ENCODE data around the gene B3GAT3. TPM values are rescaled to one million over a fixed set of nuclear protein-coding genes. Genes with fewer than 3 reads are reported as not detected.
A peak's percentile ranks its signal among the peaks of the same experiment; 100 is the strongest.
"Not testable (repeated sequence)": the region's sequence is repeated elsewhere in the genome, so short reads cannot be mapped to it uniquely, and the experiment has no call there.

Gene B3GAT3
- total and polyA plus RNA-seq, 12 donors = 5.9 to 83.3 (median 35.6) TPM

GRCh38 chr11:62591448-62592145 lies 30.2 kb downstream of the B3GAT3 start, which contains the start of gene TUT1:
TSS of gene TUT1 (minus strand) at chr11:62591523. CDS start at chr11:62591485, 38 bp downstream.
- H3K4me3 ChIP-seq = peak within 1 kb of the TSS; percentile 43 to 83 (median 50)
- no peaks in the 10 kb centered on the region for H3K9me3 ChIP-seq (replicated peaks in 1 of 3)
- peak; percentile 96 to 99 (median 98) for DNase-seq
- peak; percentile 76 to 95 for TF ChIP-seq POLR2A (IDR thresholded peaks at IDR 0.05)
- TF ChIP-seq CTCF (IDR thresholded peaks at IDR 0.05) = peak in 1 of 6 experiments; percentile 10
- H3K36me3 ChIP-seq (replicated peaks in 1 of 2) = peaks cover 0 to 52% of the 10 kb centered on the region in 2 donors
- intact Hi-C loops (cut with DNase I) = no loop called here
- peak within 1 kb of the TSS; percentile 84 to 96 (median 95) for H3K27ac ChIP-seq
- H3K27me3 ChIP-seq = no peaks in the 10 kb centered on the region
- 0 to 1% (median 0%) methylated on average over 16 to 58 of the region's 58 CpGs for WGBS, 4 donors
- H3K4me1 ChIP-seq (replicated peaks in 1 of 2) = peaks cover 9 to 26% of the 10 kb centered on the region in 2 donors

- H3K9me3 ChIP-seq (replicated peaks in 1 of 3) = no peaks in the 10 kb centered on the region
- H3K4me1 ChIP-seq (replicated peaks in 1 of 2) = peaks cover 9 to 26% of the 10 kb centered on the region in 2 donors
- intact Hi-C loops (cut with DNase I) = no loop called here
- no peak overlapping the region for H3K27ac ChIP-seq
- peak in 1 of 7 donors; percentile 19 for DNase-seq
- no peaks in the 10 kb centered on the region for H3K27me3 ChIP-seq
- H3K36me3 ChIP-seq (replicated peaks in 1 of 2) = peaks cover 0 to 48% of the 10 kb centered on the region in 2 donors
- 68 to 74% (median 69%) methylated on average over 18 of the region's 18 CpGs for WGBS, 4 donors
- TF ChIP-seq CTCF (IDR thresholded peaks at IDR 0.05) (no peak), POLR2A (IDR thresholded peaks at IDR 0.05) (no peak)
- H3K4me3 ChIP-seq = no peak overlapping the region
Observed at GRCh38 chr11:62588966-62589637, 32.7 kb downstream of the B3GAT3 start.

DNA sequence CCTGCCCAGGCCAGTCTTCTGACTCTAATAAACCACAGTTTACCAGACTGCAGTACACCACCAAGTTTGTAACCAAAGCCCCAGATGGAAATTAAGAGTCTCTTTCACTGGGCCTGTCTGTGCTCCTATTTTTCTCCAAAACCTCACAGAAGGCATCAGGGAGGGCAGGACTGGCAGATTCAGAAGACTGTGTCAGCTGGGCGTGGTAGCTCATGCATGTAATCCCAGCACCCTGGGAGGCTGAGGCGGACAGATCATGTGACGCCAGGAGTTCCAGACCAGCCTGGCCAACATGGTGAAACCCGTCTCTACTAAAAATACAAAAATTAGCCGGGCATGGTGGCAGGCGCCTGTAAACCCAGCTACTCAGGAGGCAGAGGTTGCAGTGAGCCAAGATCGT lies 36.4 kb downstream of the B3GAT3 start:
- H3K9me3 ChIP-seq (replicated peaks in 1 of 3); DNase-seq; H3K27me3 ChIP-seq; intact Hi-C loops (cut with DNase I); H3K27ac ChIP-seq; H3K4me3 ChIP-seq: not testable (repeated sequence)
- Histone ChIP-seq H3K4me1 (replicated peaks in 1 of 2) (peaks cover 0 to 12% of the 10 kb centered on the region in 2 donors), H3K36me3 (replicated peaks in 1 of 2) (peaks cover 0 to 57% of the 10 kb centered on the region in 2 donors)
- WGBS, 4 donors = 90 to 96% (median 95%) methylated on average over 6 to 7 of the region's 7 CpGs

DNA sequence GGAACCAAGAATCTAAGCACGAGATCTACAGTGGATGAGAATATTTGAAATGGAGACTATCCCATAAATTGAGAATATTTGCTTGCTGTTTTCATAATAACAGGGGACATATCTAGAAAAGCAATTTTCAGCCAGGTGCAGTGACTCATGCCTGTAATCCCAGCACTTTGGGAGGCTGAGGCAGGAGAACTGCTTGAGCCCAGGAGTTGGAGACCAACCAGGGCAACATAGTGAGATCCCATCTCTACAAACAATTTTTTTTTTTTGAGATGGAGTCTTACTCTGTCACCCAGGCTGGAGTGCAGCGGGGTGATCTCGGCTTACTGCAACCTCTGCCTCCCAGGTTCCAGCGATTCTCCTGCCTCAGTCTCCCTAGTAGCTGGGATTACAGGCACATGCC lies 40.1 kb downstream of the B3GAT3 start:
- 97 to 100% (median 98%) methylated on average over 4 of the region's 4 CpGs for WGBS, 4 donors
- intact Hi-C loops (cut with DNase I); H3K4me1 ChIP-seq (replicated peaks in 1 of 2); H3K9me3 ChIP-seq (replicated peaks in 1 of 3); DNase-seq; H3K4me3 ChIP-seq; H3K27me3 ChIP-seq; H3K27ac ChIP-seq: not testable (repeated sequence)
- H3K36me3 ChIP-seq (replicated peaks in 1 of 2) = peaks cover 0 to 66% of the 10 kb centered on the region in 2 donors

DNA sequence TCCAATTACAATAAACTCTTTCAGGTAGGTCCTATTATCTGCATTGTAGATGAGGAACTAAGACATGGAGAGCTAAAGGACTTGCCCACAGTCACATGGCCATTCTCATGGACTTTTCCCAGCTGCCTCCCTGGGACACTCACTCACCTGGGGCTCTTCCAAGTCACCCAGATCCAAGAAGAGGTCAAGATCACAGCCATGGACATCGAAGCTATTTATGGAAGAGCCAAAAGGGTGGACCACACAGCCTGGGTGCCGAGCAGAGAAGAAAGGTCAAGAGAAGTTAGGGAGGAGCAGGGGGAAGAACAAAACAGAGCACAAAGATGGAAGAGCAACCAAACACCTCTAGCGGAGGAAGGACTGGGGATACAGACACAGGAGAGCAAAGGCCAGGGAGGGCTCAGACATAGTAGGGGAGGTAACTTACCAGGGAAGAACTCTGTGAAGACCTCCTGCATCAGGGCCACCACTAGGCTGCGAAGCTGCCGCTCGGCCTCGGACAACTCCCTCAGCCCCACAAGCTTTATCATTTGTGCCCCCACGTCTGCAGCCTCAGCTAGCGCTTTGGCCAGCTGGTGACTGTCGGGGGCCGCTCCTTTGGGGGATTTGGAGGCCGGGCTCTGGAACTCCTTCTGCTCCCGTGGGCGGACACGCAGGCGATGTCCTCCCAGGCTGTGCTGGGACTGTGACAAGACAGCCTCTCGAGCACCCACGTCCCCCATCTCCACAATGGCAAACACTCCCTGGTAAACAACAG lies 40.6 kb downstream of the B3GAT3 start:
- peaks cover 0 to 7% of the 10 kb centered on the region in 2 donors for H3K4me1 ChIP-seq (replicated peaks in 1 of 2)
- H3K27me3 ChIP-seq = no peaks in the 10 kb centered on the region
- WGBS, 4 donors = 87 to 89% (median 88%) methylated on average over 18 of the region's 18 CpGs
- H3K4me3 ChIP-seq = no peak overlapping the region
- H3K9me3 ChIP-seq (replicated peaks in 1 of 3) = no peaks in the 10 kb centered on the region
- peaks cover 0 to 68% of the 10 kb centered on the region in 2 donors for H3K36me3 ChIP-seq (replicated peaks in 1 of 2)
- TF ChIP-seq CTCF (IDR thresholded peaks at IDR 0.05) (no peak), POLR2A (IDR thresholded peaks at IDR 0.05) (no peak)
- no peak for DNase-seq
- intact Hi-C loops (cut with DNase I) = no loop called here
- peak overlapping the region in 1 of 5 donors; percentile 2 for H3K27ac ChIP-seq
